ENCODE results near the gene RPS16. TPM values are rescaled to one million over a fixed set of nuclear protein-coding genes. Genes with fewer than 3 reads are reported as not detected.

The RPS16 gene
- total and polyA plus RNA-seq, 9 of the 15 experiments (the other 6 are each of a cell fraction or from before 2014, with no cell fraction given): 82.6 to 3,671 (median 2,204) TPM

GRCh38 chr19:39390751-39391437, 44.9 kb downstream of the RPS16 start, which contains the start of the genes MED29 and PAF1 (continued):
- TF ChIP-seq EHMT2 (IDR thresholded peaks at IDR 0.05) (no peak), HNRNPK (IDR thresholded peaks at IDR 0.05; ENCODE audit: low read depth, low read length, poor library complexity, severe bottlenecking) (no peak), ZNF586 (CRISPR knock-in tag; conservative IDR thresholded peaks at IDR 0.05) (no peak), FOXM1 (IDR thresholded peaks at IDR 0.05; ENCODE audit: low read depth) (no peak), FOXM1 (CRISPR knock-in tag; IDR thresholded peaks at IDR 0.05; ENCODE audit: low read depth) (0 out of 2 replicates have a peak, but pooled peaks have one; percentile 33), MLX (CRISPR knock-in tag; conservative IDR thresholded peaks at IDR 0.05) (no peak), SMAD1 (IDR thresholded peaks at IDR 0.05; ENCODE audit: low read depth, low read length, partially characterized antibody) (no peak), BRCA1 (IDR thresholded peaks at IDR 0.05) (no peak), BRCA1 (CRISPR knock-in tag; IDR thresholded peaks at IDR 0.05) (no peak), ASH1L (IDR thresholded peaks at IDR 0.05; ENCODE audit: borderline replicate concordance, low read depth, partially characterized antibody) (peak; percentile 93), HEY1 (CRISPR knock-in tag; IDR thresholded peaks at IDR 0.05; ENCODE audit: borderline replicate concordance) (no peak), RBM15 (IDR thresholded peaks at IDR 0.05; ENCODE audit: insufficient read depth, low read length) (no peak), CEBPG (CRISPR knock-in tag; IDR thresholded peaks at IDR 0.05) (peak; percentile 79), CEBPG (tag; conservative IDR thresholded peaks at IDR 0.05 in 1 of 2, IDR thresholded peaks at IDR 0.05 in 1 of 2) (peak; percentile 76 to 97; a peak in 3 of 4 replicates), NCOR1 (IDR thresholded peaks at IDR 0.05) (no peak), HMGN3 (IDR thresholded peaks at IDR 0.05; ENCODE audit: borderline replicate concordance, extremely low read depth, insufficient read length, low read depth, low read length) (peak; percentile 46), CC2D1A (IDR thresholded peaks at IDR 0.05) (no peak), IRF1 (CRISPR knock-in tag; IDR thresholded peaks at IDR 0.05; ENCODE audit: borderline replicate concordance) (no peak), ZNF124 (CRISPR knock-in tag; IDR thresholded peaks at IDR 0.05) (no peak), RFX1 (IDR thresholded peaks at IDR 0.05) (peak; percentile 83), TEAD4 (IDR thresholded peaks at IDR 0.05; ENCODE audit: low read length) (no peak), TEAD4 (CRISPR knock-in tag; IDR thresholded peaks at IDR 0.05; ENCODE audit: borderline replicate concordance) (no peak), ARHGAP35 (IDR thresholded peaks at IDR 0.05; ENCODE audit: partially characterized antibody) (no peak), ZNF146 (CRISPR knock-in tag; IDR thresholded peaks at IDR 0.05; ENCODE audit: unreplicated experiment) (no peak), POLR2A (conservative IDR thresholded peaks at IDR 0.05) (peak; percentile 96), PHF21A (IDR thresholded peaks at IDR 0.05; ENCODE audit: borderline replicate concordance, low read depth) (0 out of 2 replicates have a peak, but pooled peaks have one; percentile 58), GABPB1 (CRISPR knock-in tag; IDR thresholded peaks at IDR 0.05) (peak; percentile 91), ZNF121 (CRISPR knock-in tag; conservative IDR thresholded peaks at IDR 0.05) (no peak), FOXJ2 (tag; IDR thresholded peaks at IDR 0.05) (no peak), GABPA (tag; conservative IDR thresholded peaks at IDR 0.05; ENCODE audit: low read depth) (peak; percentile 93)

All from K562 (cell line).